ENCODE measurements around the gene AGK.

AGK gene, protein sequence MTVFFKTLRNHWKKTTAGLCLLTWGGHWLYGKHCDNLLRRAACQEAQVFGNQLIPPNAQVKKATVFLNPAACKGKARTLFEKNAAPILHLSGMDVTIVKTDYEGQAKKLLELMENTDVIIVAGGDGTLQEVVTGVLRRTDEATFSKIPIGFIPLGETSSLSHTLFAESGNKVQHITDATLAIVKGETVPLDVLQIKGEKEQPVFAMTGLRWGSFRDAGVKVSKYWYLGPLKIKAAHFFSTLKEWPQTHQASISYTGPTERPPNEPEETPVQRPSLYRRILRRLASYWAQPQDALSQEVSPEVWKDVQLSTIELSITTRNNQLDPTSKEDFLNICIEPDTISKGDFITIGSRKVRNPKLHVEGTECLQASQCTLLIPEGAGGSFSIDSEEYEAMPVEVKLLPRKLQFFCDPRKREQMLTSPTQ

DNA sequence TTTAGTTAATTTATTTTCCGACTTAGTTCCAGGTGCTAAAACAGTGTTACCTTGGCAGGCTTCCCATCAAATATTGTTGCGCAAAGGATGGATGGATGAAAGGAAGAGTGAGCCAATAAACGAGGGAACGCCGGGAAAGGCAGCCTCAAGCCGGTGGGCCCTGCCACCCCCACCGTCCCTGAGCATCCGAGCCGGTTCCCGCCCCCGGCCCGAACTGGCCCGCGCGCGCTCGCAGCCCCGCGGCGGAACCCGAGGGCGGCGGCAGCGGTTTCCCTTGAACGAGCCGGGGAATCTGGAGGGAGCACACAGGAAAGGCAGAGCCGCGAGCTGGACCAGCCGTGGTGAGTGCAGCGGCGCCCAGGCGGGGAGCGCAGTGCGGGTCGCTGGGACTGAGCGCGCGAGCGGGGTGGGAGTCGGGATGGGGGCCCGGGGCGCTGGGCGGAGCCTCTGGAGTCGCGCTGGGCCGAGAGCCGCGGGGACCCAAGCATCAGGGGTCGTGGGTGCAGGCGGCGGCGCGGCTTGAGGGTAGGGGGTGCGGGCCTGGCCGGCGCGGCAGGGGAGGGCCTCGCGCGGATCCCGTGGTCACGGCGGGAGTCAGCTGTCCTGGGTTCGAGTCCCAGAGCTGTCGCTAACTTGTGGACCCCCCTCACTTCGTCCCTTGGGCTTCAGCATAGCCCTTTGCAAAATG is at the start of gene AGK:
AGK (plus strand) TSS at position 317 of the 688 bp plus-strand sequence. CDS start 4,057 bp downstream, outside the sequence.
- DNase-seq = peak; percentile 70

DNA sequence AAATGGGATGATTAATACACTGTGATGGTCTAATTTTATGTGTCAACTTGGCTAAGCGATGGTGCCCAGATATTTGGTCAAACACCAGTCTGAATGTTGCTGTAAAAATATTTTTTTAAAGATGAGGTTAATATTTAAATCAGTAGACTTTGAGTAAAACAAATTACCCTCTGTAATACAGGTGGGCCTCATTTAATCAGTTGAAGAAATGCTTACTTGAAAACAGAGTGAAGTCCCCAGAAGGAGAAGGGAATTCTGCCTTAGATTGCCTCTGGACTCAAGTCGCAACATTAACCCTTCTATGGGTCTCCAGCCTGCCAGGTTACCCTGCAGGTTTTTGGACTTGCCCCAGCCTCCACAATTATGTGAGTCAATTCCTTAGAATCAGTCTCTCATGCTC is 49.8 kb upstream of the AGK start:
- DNase-seq = no peak

DNA sequence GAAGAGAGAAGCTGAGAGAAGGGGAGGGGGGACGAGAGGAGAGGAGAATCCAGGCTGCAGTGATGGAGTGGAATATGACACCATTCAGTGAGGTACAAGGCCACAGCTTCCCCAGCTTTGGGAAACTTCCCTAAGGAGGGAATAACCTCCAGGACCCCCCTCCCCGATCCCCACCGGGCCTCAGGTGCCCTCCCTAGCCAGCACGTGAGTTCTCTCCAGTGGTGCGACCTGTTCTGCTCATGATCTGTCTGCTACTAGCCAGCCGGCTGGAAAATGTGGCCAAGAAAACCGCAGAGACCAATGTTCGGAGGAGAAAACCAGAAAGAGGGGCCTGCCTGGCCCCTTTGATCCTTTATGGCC is 39.9 kb upstream of the AGK start:
- DNase-seq = no peak

DNA sequence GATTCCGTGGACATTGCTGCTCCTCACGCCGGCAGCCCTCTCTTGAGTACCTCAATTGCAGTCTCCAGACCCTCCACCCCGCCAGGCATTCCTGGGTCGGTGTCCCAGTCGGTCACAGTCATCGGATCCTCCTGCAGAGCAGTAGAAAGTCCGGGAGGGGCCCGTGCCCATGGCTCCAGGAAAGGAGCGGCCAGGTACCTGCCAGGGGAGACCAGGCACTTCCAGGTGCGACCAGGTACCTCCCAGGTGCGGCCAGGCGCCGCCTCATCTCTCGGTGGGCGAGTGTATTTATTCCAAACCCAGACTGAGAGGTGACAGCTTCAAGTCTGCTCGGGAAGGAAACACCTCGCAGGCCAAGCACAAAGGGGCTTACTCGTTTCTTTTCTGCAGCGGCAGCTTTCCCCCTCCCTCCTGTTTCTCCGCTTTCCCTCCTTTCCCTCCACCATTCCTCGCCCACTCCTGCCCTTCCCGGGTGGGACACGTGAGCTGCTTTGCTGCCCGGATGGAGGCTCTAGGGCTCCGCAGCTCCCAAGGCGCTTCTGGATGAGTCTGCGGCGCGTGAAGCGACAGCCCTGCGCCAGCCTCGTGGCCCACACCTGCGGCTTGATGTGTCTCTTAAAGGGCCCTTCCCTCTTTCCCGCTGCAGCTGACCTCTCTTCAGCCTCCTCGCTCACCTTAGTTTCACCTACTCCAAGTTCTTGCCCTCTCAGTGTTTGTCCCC is 39.4 kb upstream of the AGK start:
- peak; percentile 16 for DNase-seq

DNA sequence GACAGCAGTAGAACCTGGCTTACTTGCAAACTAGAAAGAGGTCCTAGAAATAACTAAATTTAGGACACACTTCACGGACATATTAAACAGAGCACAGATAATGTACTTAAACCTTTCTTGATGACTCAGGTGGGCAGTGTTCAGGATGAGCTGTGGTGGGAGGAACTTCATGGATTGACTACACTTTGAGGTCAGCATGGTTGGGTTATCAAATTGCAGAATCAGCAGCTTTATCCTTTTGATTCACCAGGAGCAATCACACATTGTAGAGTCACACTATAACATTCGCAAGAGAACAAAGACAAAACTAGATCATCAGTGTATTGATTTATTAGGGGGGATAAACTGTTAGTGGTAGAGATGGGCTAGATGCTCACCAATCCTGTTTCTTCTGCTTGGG is 38.6 kb upstream of the AGK start:
- DNase-seq = no peak

DNA sequence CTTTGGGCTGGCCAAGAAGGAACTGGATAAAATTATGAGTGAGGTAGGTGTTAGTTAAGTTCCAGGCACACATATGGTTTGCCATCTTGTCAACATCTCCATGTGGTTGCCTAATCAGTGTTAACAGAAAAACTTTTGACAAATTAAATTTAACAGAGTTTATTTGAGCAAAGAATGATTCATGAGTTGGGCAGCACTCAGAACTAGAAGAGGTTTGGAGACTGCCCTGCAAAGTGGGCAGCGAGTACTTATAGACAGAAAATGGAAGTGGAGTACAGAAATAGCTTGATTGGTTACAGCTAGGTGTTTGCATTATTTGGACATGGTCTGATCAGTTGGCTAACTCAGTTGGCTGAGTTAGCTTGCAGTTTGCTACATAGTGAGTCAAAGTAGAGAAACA is 37.5 kb upstream of the AGK start:
- no peak for DNase-seq

DNA sequence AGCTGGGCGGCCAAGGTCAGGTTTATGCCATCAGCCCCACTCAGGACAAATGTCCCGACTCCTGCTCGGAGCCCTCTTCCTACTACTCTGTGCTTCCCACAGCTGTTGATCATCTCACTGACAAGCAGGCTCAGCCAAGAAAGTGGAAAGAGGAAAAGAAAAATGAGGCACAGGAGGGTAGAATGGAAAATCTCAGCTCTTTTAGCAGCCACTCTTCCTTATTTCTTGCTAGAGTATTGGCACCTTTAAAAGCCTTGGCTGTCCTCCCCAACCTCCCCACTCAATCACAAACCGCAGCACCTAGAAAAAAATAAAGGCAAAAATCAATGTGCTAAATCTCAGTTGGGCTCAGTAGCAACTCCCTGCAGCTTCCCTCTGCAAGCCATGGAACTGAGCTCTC is 35.3 kb upstream of the AGK start:
- DNase-seq = no peak

DNA sequence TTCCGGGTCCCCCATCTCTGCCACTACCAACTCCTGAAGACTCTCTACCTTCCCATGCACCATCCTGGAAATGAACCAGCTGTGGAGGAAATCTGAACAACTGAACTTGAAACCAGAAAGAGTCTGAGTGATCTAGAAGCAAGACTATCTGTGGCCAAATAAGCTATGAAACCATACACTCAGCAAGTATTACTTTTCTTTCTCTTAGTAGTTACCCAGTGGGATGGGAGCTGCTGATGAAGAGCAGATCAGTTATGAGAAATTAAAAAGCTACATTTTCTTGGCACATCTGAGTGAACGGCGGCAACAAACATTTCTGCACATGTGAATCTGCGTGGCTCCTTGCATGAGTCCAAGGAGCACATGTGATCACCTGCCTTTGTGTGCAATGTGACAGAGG is 31.6 kb upstream of the AGK start:
- DNase-seq = no peak

DNA sequence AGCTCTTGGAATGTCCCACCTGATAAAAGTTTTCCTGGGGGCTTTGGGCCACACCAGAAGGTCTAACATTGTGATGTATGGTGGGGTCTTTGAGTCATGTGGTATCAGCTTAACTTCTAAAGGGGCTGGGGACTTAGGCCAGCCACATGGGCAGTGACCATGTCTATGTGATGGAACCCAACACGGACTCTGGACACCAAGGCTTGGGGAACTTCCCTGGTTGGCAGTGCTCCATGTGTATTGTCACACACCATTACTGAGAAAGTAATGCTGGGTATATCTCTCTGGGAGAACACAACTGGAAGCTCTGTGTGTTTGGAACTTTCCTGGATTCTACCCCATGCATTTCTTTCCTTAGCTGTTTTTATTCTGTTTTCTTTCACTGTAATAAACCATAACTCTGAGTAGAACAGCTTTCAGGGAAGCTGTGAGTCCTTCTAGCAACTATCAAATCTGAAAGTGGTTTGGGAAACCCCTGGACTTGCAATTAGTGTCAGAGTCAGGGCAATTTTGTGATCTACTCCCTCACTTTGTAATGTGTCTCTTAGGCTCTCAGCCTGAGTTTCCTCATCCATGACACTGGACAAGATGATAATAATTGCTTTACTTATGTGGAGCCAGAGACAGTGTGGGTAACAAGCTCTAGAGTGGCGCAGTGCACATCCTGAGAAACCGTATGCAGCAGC is 28.4 kb upstream of the AGK start:
- DNase-seq = no peak

DNA sequence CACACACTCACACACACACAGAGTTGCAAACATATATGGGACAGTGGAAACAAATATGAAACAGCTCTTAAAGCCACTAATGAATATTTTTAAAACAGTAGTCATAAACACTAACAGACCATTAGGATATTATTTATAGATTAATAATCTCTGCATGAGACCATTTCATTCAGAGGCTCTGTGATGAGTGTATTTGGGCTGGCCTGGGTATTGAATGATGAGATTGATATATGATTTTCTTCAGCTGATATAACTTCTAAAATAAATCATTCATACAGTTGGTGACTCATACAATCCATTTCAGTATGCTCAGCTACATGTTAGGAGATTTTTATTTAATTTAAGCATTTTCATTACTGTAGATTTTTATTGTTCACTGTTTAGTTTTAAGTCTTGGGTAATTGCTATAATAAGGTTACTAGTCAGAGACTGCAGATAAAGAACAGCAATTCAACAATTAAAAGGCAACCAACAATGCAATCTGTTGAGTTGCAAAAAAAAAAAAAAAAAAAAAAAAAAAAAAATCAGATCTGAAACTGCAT is 25.2 kb upstream of the AGK start:
- DNase-seq = no peak

DNA sequence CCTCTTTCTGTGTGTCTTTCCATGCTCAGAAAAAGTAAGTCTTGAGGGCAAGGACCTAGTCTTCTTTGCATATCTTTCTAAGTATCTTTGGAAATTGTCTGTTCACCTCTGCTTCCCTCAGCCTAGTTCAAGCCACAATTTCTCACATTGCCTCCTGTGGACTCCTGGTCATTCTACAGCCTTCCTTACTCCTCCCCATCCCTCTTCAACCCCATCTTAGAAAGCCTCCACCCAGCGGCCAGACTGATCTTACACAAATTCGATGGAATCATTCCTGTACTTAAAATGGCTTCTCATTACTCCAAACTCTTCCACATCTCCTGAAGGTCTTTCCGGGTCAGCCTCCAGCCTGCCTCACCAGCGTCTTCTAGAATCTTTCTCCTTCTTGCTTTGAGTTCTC is 24.1 kb upstream of the AGK start:
- no peak for DNase-seq

DNA sequence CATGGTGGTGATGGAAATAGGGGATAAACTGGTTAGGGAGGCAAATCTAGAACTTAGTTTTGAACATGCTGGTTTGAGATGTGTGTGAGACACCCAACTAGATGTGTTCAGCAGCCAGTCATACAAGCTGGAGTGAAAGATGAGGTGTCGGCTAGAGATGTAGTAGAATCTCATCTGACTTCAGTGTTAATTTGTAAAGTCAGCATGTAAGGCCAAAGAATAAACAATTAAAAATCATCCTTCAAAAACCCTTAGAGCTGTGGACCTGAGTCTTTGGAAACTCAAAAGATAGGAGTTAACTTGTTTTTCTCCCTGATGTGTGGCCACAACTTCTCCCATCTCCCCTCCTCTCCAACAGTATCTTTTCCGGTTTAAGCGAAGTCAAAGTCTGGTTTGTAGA is 22.8 kb upstream of the AGK start:
- DNase-seq = no peak

DNA sequence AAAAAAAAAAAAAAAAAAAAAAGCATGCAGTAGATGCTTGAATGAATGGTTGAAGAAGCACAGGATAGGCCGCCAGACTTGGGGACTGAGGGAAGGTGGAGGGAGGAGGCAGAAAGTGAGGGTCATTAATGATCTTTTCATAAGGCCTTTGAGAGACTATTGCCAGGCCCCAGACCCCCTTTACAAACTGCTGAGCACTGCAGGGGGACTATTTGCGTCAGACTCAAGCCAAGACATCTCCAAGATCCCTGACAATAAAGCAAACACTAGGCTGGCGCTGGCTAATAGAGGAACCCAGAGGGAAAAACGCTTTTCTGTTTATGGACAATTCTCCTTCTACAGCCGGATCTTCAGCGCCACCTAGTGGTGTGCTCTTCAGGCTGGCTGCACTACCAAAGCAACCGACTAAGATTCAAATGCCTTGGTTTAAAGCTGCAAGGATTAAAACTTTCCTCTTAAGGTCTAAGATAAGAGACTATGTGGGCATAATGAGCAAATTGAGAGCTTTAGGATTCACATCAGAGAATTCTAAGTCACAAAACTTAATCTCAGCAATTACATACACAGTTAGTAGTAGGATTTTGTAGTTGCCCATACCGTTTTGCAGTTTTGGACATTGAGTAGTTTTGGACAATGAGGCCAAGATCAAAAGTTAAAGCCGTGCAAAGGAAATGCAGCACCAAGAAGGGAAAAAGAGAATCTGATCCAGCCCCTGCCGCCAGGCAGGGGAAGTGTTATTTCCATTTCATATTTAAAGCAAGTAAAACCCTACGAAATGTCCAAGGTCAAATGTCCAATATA is 17.9 kb upstream of the AGK start:
- DNase-seq = peak; percentile 93

DNA sequence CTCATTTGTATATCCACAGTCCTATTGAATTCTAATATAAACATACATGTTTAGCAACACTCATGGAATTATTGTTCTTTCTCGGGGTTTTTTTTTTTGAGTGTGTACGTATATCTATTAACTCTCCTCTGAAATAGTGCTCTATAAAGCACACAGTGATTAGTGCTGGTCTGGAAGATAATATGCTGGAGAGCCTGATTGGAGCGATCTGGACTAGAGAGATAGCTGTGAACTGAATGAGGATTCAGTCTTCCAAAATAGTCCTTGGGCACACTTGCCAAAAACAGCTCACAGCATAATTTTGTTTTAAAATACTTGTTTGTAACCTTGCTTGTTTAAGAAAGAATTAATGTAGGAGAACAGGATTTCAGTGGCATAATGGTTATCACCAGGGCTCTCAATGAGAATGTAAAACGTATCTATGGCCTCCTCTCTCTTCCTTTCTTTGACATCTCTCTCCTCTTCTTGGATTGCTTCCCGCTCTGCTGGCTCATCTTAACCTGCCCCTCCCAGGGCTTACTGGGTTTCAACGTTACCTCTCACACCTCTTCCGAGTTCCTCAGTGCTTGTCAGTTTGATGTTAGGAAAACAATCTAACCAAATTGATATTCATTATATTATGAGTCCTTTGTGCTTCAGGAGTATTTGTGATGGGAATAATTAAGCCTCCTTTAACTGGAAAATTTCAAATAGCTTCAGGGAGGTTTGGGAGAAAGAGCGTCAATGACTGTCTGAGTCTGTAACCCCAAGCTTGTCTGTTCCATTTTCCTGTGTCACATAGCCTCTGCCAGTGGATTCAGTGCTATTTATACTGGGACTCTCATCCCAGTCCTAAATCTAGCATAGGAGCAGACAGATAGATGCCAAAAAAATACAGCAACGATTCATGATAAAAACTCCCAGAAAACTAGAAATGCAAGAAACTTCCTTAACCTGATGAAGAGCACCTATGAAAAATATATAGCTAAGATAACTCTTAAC is 16.2 kb upstream of the AGK start:
- no peak for DNase-seq

DNA sequence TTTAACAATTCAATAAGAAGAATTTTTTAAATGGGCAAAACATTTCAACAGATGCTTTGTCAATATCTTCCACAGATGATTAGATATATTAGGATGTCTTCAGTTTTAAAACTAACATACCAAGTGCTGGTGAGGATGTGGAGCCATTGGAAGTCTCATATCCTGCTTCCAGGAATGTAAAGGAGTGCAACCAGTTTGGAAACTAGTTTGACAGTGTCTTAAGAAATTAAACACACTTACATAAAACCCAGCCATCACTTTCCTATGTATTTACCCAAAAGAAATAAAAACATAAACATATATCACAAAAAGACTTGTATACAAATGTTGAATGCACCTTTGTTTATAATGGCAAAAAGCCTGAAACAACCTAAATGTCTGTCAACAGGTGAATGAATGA is 13.3 kb upstream of the AGK start:
- no peak for DNase-seq

DNA sequence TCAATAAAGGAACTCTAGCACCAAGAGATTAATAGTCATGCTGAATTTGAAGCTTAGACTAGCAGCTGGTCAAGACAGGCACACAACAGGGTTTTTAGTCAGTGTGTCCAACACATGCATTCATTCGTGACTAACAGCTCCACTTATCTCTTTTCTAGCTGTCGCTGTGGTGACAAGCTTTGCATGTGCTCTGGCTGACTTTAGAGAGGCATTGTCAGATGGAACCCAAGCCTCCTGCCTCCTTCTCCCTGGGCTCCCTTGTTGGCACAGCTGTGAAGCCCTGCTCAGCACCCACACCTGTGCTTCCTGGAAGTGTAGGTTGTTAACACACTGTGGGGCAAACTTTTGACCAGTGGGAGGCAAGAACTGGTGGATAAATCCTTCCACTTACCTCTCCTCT is 9.8 kb upstream of the AGK start:
- DNase-seq = no peak

DNA sequence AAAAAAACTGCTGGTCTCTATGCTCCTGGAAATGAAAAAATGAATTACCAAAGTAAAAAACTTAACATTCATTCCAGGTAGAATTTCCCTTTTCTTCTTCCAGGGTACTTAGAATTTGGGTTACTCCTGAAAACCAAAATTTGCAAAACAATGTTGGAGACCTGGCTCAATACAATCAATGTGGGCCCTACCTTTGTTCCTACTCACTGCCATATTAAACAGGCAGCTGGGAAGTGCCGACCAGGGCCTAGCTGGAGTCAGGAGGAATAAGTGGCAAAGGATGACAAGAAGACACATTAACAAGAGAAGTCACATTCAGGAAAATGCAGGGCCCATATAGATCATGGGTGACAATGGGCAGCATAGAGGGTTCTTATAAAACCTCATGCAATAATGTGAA is 6.4 kb upstream of the AGK start:
- DNase-seq = no peak

DNA sequence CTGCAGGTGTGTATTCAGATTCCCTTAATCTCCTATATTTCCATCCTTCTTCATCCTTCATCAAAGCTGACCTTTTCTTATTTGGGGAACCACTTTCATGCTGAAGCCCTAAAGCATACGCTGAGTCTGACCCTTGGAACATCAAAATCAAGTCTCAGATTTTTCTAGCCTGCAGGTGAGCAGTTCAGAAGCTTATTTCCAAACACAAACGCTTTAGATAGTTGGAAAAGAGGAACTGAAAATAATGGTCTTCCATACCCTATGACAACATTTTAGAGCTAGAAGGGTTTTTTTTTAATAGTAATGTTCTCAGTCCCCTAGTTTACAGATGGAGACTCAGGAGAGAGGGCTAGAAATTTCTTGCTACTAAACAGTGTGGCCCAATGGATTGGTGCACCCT is 1.6 kb upstream of the AGK start:
- DNase-seq = no peak

DNA sequence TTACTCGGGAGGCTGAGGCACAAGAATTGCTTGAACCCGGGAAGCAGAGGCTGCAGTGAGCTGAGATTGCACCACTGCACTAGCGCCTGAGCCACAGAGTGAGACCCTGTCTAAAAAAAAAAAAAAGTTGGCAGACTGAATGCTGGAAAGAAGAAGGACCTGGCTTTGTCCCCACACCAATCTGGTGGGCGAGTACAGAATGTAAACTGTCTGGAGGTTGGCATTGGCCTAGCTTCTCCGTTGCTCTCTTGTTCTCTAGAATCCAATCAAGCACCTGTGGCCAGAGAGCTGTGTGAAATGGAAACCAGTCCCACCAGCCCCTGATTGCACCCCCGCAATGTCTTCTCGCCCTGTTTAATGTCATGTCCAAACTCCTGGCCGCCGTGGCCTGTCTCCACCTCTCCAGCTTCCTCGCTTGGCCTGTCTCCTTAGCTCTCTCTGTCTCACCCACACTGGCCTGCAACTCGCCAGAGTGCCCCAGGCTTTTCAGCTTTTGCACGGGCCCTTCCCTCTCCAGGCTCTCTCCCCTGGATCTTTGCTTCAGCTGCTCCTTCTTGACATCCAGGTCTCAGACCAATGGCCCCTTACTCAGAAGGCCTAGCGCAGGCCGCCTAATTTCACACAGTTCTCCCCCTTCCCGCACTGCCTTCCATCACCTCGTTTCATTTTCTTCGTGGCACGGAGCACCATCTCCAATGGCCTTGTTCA is 670 bp upstream of the AGK start:
- peak; percentile 42 for DNase-seq

DNA sequence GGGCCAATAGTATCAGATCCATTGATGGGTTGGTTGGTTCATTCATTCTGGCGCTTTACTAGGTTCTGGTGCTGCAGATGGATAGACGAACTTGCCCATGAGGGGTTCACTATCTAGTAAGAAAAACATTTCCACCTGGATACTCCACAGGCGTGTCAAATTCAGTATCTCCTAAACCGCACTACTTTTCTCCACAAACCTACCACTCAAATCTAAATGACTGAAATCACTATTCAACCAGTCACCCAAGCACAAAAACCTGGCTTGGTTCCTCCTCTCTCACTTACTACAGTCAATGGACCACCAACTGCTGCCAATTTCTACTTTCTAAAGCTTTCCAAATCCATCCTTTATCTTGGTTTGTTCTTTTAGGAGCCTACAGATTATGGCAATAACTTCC is 572 bp downstream of the AGK start:
- DNase-seq = no peak
